GM18858 (cell line): ENCODE results near the gene SLC44A4.
"Not testable (repeated sequence)": the region's sequence is repeated elsewhere in the genome, so short reads cannot be mapped to it uniquely, and the experiment has no call there.

Experiments used
- ATAC-seq: cut with Tn5 transposase; IDR thresholded peaks from one replicate; pipeline ENCODE4 v1.9.1; 2021; ENCODE audit not compliant: unreplicated experiment

SLC44A4 gene

DNA sequence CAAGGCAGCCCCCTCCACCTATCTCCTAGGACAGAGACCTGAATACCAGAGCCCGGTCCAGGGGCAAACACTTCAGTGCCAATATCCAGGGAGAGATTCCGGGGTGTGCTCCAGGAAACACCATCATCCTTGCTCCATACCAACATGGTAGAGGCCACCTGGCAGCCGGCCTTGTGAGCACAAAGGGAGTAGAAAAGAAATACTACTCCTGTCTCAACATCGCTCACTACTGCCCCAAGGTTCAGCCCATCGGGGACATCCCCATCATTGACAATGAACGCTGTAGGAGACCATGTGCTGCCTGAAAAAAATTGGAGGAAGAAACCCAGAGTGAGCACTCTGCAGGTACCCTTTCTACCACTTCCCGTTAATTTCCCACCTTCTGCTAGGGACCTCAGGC is 17.6 kb downstream of the SLC44A4 start:
- no peak for ATAC-seq

DNA sequence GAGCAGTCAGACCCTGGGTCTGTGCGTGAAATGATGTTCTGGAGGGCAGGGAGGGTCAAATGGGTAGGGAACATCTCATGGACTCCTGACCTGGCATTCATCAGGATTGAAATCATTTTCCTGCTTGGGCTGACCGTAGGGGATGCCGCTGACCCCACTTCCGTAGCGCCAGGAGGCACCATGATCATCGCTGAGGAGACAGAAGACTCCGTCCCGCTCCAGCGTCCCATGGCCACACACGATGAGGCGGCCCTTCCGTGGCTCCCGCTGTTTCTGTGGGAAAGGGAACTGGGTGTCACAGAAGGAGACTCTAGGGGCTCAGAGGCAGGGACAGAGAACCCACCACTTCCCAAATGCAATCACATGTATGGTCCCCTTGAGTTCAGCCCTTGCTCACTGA is 18.4 kb downstream of the SLC44A4 start:
- ATAC-seq: no peak

DNA sequence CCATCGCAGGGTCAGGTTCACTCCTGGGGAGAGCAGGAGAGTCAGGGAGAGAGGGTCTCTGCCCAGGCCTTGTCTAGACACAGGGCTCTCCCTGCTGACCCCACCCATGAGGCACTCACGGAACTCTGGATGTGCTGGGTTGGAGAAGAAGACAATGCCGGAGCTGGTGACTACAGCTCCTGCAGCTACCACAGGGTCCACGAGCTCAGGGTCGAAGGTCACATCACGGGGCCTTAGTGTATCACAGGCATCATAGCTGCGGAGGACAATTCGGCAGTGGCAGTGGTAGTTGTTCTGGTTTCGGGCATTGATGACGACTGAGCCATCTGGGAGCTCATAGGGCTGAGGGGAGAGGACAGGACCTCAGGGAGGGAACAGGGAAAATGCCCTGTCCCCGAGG is 18.9 kb downstream of the SLC44A4 start:
- ATAC-seq: no peak

DNA sequence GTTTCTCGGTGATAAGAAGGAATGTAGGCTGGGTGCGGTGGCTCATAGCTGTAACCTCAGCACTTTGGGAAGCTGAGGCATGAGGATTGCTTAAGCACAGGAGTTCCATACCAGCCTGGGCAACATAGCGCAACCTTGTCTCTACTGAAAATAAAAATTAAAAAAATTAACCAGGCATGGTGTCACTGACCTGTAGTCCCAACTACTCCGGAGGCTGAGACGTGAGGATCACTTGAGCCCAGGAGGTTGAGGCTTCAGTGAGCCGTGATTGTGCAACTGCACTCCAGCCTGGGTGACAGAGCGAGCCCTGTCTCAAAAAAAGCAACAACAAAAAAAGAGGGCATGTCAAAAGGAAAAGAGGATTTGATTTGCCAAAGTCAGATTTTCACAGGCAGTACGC is 20.1 kb downstream of the SLC44A4 start:
- no peak for ATAC-seq

DNA sequence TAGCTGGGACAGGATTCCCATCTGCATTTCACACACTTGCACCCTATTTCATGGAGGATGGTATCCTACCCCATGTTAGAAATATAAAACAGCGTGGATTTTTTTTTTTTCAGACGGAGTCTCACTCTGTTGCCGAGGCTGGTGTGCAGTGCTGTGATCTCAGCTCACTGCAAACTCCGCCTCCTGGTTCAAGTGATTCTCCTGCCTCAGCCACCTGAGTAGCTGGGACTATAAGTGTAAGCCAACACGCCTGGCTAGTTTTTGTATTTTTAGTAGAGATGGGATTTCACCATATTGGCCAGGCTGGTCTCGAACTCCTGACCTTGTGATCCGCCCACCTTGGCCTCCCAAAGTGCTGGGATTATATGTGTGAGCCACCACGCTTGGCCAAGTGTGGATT is 21.0 kb downstream of the SLC44A4 start:
- not testable (repeated sequence) for ATAC-seq

DNA sequence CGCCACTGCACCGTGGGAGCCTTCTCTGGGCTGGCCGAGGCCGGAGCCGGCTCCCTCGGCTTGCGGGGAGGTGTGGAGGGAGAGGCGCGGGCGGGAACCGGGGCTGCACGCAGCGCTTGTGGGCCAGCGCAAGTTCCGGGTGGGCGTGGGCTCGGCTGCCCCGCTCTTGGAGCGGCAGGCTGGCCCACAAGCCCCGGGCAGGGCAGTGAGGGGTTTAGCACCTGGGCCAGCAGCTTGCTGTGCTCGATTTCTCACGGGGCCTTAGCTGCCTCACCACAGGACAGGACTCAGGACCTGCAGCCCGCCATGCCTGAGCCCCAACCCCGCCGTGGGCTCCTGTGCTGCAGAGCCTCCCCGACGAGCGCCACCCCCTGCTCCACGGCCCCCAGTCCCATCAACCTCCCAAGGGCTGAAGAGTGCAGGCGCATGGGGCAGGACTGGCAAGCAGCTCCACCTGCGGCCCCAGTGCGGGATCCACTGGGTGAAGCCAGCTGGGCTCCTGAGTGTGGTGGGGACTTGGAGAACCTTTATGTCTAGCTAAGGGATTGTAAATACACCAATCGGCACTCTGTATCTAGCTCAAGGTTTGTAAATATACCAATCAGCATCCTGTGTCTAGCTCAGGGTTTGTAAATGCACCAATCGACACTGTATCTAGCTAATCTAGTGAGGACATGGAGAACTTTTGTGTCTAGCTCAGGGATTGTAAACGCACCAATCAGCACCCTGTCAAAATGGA is 26.6 kb downstream of the SLC44A4 start:
- ATAC-seq: not testable (repeated sequence)

DNA sequence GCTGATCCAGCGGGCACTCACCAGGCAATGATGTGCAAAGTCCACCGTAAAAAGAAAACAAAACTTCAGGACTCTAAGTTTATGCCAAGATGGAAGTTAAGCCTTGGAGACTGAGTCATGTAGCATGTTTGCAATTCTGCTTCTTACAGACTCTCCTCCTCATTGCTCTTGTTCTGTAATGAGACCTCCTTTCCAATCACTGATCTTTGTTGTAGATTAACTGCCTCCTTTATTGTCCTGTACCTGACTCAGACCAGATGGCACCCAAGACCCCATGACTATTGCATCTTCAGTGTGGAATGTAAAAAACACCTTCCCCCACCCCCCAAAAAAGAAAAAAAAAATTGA is 27.3 kb downstream of the SLC44A4 start:
- ATAC-seq: no peak

DNA sequence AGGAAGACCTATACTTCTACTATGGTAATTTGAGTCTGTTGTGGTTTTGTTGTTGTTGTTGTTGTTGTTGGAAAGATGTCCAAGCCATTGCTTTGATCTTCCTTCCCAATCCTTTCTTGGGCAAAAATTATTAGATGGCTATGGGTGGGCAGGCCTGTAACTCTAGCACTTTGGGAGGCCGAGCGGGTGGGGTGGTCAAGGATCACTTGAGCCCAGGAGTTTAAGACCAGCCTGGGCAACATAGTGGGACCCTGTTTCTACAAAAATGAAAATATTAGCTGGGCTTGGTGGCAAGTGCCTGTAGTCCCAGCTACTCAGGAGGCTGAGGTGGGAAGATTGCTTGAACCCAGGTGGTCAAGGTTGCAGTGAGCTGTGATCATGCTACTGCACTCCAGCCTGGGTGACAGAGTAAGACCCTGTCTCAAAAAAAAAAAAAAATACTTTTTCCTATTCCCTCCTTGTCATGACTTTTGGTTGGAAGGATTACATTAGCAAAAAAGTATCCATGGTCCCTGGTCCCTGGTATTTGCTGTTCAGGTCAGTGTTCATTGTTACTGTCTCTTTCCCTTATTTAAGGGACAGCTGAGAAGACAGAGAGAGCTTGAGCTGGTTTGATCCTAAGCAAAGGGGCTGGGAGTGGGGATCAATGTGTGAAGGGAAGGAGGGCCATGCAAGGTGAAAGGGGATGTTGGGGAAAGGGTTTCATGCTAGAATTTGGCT is 27.9 kb downstream of the SLC44A4 start:
- ATAC-seq: no peak

DNA sequence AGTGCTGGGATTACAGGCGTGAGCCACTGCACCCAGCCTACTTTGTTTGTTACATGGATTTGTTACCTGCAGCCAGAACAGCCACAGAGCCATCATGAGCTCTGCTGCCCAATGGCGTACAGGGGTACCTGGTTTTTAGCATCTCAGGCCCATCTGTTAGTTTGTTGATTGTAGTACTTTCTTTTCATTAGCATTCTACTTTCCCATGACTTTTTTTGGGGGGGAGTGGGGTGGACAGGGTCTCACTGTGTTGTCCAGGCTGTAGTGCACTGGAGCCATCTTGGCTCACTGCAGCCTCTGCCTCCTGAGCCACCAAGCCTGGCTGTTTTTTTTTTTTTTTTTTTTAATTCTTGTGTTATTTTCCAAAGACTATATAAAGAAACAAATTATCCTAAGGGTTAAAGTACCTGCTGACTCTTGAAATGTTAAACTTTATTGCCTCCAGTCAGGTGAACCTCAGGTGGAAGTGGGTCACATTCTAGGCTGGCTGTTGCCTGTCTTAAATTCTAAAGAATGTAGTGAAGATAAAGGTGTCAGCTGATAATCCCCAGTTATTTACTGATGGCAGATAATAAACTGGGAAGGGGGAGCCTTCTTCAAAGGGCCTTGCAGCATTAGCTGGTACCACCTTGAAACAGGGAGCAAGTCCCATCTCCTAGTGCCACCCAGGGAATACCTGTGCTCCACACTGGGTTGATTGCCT is 31.4 kb downstream of the SLC44A4 start:
- ATAC-seq: no peak

DNA sequence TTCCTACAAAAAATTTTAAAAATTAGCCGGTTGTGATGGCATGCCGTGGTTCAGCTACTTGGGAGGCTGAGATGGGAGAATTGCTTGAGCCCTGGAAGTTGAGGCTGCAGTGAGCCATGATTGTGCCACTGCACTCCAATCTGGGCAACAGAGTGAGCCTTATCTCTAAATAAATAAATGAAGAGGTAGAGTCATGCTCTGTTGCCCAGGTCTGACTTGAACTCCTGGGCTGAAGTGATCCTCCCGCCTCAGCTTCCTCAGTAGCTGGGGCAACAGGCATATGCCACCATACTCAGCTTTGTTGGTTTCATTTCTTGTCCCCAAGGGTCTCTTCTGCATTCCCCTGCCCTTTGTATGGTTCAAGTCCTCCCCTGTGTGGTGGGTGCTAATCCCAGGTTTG is 34.3 kb downstream of the SLC44A4 start:
- no peak for ATAC-seq

DNA sequence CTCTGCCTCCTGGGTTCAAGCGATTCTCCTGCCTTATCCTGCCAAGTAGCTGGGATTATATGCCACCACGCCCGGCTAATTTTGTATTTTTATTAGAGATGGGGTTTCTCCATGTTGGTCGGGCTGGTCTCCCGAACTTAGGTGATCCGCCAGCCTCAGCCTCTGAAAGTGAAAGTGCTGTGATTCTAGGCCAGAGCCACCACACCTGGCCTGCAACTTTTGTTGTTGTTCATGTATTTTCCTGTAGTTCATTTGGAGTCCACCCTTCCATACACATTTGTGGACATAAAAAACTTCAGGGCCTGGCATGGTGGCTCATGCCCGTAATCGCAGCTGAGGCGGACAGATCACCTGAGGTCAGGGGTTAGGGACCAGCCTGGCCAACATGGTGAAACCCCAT is 36.7 kb downstream of the SLC44A4 start:
- no peak for ATAC-seq

DNA sequence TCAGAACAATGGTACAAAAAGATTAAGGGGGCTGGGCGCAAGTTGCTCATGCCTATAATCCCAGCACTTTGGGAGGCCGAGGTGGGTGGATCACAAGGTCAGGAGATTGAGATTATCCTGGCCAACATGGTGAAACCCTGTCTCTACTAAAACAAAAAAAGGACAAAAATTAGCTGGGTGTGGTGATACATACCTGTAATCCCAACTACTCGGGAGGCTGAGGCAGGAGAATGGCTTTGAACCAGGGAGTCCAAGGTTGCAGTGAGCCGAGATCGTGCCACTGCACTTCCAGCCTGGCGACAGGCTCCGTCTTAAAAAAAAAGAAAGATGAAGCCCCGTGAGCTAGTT is 39.0 kb downstream of the SLC44A4 start:
- not testable (repeated sequence) for ATAC-seq

DNA sequence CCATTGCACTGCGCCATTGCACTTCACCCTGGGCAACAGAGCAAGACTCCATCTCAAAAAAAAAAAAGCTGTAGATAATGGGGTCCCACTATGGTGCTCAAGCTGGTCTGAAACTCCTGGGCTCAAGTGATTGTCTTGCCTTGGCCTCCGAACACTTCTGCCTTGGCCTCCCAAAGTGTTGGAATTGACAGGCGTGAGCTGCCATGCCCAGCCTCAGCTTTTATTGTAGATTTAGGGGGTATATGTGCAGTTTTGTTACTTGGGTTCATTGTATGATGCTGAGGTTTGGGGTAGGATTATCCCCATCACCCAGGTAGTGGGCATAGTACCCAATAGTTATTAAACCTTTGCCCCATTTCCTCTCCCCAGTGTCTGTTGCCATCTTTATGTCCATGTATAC is 39.8 kb downstream of the SLC44A4 start:
- ATAC-seq: no peak

DNA sequence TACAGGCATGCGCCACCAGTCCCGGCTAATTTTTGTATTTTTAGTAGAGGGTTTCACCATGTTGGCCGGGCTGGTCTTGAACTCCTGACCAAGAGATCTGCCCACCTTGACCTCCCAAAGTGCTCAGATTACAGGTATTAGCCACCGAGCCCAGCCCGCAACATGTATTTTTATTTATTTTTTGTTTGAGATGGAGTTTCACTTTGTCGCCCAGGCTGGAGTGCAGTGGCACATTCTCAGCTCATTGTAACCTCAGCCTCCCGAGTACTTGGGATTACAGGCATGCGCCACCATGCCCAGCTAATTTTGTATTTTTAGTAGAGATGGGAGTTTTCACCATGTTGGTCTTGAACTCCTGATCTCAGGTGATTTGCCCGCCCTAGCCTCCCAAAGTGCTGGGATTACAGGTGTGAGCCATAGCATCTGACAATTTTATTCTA is 40.7 kb downstream of the SLC44A4 start:
- ATAC-seq: not testable (repeated sequence)

DNA sequence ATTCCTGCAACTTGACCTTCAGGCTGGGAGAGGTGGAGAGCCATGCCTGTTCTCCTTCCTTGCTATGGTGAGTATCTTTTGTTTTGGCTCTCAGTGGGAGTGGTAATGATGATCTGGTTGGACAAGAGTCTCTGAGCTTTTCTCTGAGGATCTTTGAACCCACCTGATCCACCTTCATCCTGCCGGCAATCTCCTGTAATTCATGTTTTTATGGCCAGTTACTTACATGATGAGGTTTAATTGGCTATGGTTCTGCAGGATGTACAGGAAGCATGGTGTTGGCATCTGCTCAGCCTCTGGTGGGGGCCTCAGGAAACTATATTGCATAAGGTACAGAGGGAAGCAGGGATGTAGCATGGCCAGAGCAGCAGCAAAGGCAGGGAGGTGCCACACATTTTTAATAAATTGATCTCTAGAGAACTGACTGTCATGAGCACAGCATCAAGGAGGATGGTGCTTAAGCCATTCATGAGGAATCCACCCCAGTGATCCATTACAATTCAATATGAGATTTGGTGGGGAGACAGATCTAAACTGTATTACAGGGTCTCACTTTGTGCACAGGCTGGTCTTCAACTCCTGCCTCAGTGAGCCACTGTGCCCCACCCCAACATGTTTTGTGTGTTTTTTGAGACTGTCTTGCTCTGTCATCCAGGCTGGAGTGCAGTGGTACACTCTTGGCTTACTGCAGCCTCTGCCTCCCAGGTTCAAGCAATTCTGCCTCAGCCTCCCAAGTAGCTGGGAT is 41.3 kb downstream of the SLC44A4 start:
- ATAC-seq: no peak

DNA sequence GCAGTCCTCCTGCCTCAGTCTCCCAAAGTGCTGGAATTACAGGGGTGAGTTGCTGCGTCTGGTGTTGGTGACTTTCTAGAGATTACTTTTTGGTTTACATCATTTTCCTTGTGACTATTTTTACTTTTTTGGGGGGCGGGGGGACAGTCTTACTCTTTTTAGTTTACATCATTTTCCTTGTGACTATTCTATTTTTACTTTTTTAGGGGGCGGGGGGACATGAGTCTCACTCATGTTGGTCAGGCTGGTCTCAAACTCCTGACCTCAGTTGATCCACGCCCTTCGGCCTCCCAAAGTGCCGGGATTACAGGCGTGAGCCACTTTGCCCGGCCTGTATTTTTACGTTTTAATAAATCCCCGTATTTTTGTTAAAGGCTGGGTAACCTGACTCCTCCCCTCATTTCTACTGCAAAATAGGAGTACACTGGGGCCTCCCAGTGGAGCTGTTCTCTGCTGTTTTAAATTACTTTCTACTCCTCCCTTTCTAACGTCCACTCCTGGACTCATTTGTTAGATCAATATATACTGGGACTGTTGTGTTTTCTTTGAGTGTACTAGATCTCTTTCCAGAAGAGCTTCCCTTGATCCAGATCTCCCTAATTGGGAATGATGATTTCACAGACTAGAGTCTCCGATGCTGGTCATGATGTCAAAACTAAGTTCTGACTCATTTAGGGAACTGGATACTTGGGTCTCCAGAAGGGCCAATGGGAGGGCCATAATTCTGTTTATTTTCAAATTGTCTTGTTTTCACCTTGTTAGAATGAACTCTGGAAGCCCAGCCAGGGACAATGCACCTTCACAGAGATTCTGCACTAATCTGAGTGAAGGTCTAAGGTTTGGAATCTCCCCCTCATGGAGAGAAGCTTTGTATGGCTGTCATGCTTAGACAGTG is 42.1 kb downstream of the SLC44A4 start:
- no peak for ATAC-seq

DNA sequence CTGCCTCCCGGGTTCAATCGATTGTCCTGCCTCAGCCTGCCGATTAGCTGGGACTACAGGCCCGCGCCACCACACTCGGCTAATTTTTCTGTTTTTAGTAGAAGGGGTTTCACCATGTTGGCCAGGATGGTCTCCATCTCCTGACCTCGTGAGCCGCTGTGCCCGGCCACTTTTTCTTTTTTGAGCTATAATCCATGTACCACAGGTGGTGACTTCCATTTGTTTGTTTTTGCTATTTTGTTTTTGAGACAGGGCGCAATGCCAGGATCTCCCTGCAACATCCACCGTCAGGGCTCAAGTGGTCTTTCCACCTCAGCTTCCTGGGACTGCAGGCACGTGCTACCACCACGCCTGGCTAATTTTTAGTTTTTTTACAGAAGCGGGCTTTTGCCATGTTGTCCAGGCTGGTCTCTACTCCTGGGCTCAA is 42.7 kb downstream of the SLC44A4 start:
- ATAC-seq: no peak

DNA sequence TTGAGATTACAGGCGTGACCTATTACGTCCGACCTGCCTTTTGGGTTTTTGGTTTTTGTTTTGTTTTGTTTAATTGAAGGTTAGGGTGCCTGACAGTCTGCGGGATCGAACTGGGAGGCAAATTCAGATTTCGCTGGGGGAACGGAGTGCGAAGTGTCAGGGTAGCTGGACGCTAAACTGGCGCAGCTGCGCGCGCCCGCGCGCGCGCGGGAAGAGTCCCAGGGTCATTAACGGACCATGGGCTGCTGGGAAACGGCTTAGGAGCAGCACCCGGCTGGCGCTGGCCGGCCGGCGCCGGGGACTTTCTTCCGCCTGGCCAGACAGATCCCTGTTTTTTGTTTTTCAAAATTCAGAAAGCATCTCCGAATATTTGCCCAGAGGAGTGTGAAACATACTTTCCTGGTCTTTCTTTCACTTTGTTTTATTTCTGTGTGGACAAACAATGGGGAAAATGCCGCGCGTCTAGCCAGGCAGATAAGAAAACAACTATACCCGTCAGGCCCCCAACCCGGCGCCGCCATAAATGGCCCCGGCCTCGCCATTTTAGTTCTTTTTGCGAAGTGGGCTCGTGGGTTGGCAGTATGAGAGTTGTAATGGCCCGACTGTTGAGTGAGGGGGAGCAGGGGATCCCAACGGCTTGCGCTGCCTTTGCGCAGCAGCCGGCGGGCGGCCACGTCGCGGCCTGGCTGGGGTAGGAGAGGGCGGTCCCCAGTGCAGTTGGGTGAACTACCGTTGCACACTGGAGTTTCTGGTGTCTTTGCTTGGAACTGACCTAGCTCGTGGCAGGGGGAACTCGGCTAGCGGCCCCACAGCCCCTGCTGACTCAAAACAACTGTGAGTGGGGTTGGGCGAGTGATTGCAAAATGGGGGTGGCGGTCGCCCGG is 44.2 kb downstream of the SLC44A4 start:
- ATAC-seq: no peak
